GM23338 (cell line): Measurements from ENCODE around the gene KCTD3. TPM values are rescaled to one million over a fixed set of nuclear protein-coding genes. Genes with fewer than 3 reads are reported as not detected.

ENCODE experiments used
- ATAC-seq: fragments of 200-7000 bp; cut with Tn5 transposase; 3 replicates; pipeline ENCODE4 v1.9.1; 2020
- DNase-seq: peaks from one replicate; pipeline ENCODE4 v3.0.0-alpha.2; 2015; ENCODE audit warnings: low spot score
- H2AFZ ChIP-seq: fragments of 200-600 bp; sonication (generic); 2 replicates; pipeline ENCODE4 v1.8.0; 2016; ENCODE audit warnings: antibody characterized with exemption, mild to moderate bottlenecking, moderate library complexity
- H3F3A ChIP-seq: fragments of 200-600 bp; sonication (generic); replicated peaks from 2 replicates; pipeline ENCODE4 v1.8.0; 2017; ENCODE audit warnings: antibody characterized with exemption, mixed run types, low read depth
- H3K27ac ChIP-seq: fragments of 200-600 bp; sonication (generic); 2 replicates; pipeline ENCODE4 v1.6.1; 2016; ENCODE audit warnings: low read depth
- H3K27me3 ChIP-seq: fragments of 200-600 bp; sonication (generic); 2 replicates; pipeline ENCODE4 v1.8.0; 2016; ENCODE audit warnings: mild to moderate bottlenecking, mixed run types, moderate library complexity; ENCODE audit not compliant: insufficient read depth
- H3K36me3 ChIP-seq: fragments of 200-600 bp; sonication (generic); 2 replicates; pipeline ENCODE4 v1.8.0; 2016; ENCODE audit warnings: mild to moderate bottlenecking; ENCODE audit not compliant: insufficient read depth
- H3K4me1 ChIP-seq: fragments of 200-600 bp; sonication (generic); 2 replicates; pipeline ENCODE4 v1.8.0; 2016; ENCODE audit warnings: mild to moderate bottlenecking, moderate library complexity; ENCODE audit not compliant: insufficient read depth
- H3K4me2 ChIP-seq: fragments of 200-600 bp; sonication (generic); 2 replicates; pipeline ENCODE4 v1.7.1; 2017; ENCODE audit warnings: mixed run types
- H3K4me3 ChIP-seq: fragments of 200-600 bp; sonication (generic); 2 replicates; pipeline ENCODE4 v1.6.1; 2016; ENCODE audit warnings: mixed run types
- H3K79me2 ChIP-seq: fragments of 200-600 bp; sonication (generic); replicated peaks from 2 replicates; pipeline ENCODE4 v1.8.0; 2017; ENCODE audit warnings: mild to moderate bottlenecking; ENCODE audit not compliant: insufficient read depth
- H3K9me2 ChIP-seq: fragments of 200-600 bp; sonication (generic); 2 replicates; pipeline ENCODE4 v1.8.0; 2017; ENCODE audit not compliant: insufficient read depth
- H4K20me1 ChIP-seq: fragments of 200-600 bp; sonication (generic); replicated peaks from 2 replicates; pipeline ENCODE4 v1.8.0; 2017; ENCODE audit warnings: mild to moderate bottlenecking; ENCODE audit not compliant: insufficient read depth
- H3K27ac Mint-ChIP-seq: 2 replicates; pipeline ENCODE4 v1.8.0; 2020; ENCODE audit warnings: inconsistent platforms, mild to moderate bottlenecking, moderate library complexity, mixed read lengths
- H3K27me3 Mint-ChIP-seq: 3 replicates; pipeline ENCODE4 v1.8.0; 2022; ENCODE audit warnings: low read depth, mild to moderate bottlenecking, moderate library complexity, mixed read lengths, inconsistent platforms; ENCODE audit not compliant: insufficient read depth, poor library complexity
- H3K36me3 Mint-ChIP-seq: 3 replicates; pipeline ENCODE4 v1.8.0; 2021; ENCODE audit warnings: low read depth, mild to moderate bottlenecking, inconsistent platforms, moderate library complexity, mixed read lengths
- H3K4me1 Mint-ChIP-seq: 3 replicates; pipeline ENCODE4 v1.8.0; 2020; ENCODE audit warnings: mild to moderate bottlenecking, inconsistent platforms, mixed read lengths
- H3K4me3 Mint-ChIP-seq: 3 replicates; pipeline ENCODE4 v1.8.0; 2021; ENCODE audit warnings: moderate library complexity, mild to moderate bottlenecking, inconsistent platforms, mixed read lengths
- H3K9me3 Mint-ChIP-seq: 3 replicates; pipeline ENCODE4 v1.8.0; 2020; ENCODE audit warnings: moderate library complexity, mild to moderate bottlenecking, inconsistent platforms, mixed read lengths
- CREB1 ChIP-seq: fragments of 250-450 bp; sonication (Bioruptor Pico); IDR thresholded peaks from 2 replicates; pipeline ENCODE4 v1.5.0; 2020; ENCODE audit warnings: low read depth, mild to moderate bottlenecking, moderate library complexity
- POLR2AphosphoS5 ChIP-seq: IDR thresholded peaks from 2 replicates; pipeline ENCODE4 v1.6.1; 2016; ENCODE audit warnings: antibody characterized with exemption, low read depth
- STAT1 ChIP-seq: IDR thresholded peaks from one replicate; pipeline ENCODE4 v1.6.1; 2016; ENCODE audit warnings: antibody characterized with exemption; ENCODE audit not compliant: unreplicated experiment
- ZNF114 ChIP-seq: fragments of 250-450 bp; sonication (Bioruptor Pico); IDR thresholded peaks from 2 replicates; pipeline ENCODE4 v1.5.0; 2020; ENCODE audit warnings: mild to moderate bottlenecking, moderate library complexity
- ZNF462 ChIP-seq: fragments of 250-450 bp; sonication (Bioruptor Pico); IDR thresholded peaks from 2 replicates; pipeline ENCODE4 v1.5.0; 2020; ENCODE audit warnings: mild to moderate bottlenecking, moderate library complexity
- polyA plus RNA-seq: library from polyadenylated mRNA; unstranded; fragments of >200 nt; fragmentation: Nextera tagmentation; extraction: Ambion mirVana; gene quantifications from 2 replicates; pipeline ENCODE4 v1.2.1, GENCODE V29; 2016
- total RNA-seq: library from RNA; depleted of rRNA; stranded (reverse); fragments of >200 nt; shearing (Covaris generic); gene quantifications from 2 replicates; pipeline ENCODE4 v1.2.3, GENCODE V29; 2014
- TF ChIP-seq, protein P1 (sequence below): IDR thresholded peaks from 2 replicates; pipeline ENCODE4 v1.6.1; 2016; ENCODE audit warnings: antibody characterized with exemption

The KCTD3 gene
- total and polyA plus RNA-seq, 2 experiments from 2014 or later: 29.4 to 60.3 TPM

DNA sequence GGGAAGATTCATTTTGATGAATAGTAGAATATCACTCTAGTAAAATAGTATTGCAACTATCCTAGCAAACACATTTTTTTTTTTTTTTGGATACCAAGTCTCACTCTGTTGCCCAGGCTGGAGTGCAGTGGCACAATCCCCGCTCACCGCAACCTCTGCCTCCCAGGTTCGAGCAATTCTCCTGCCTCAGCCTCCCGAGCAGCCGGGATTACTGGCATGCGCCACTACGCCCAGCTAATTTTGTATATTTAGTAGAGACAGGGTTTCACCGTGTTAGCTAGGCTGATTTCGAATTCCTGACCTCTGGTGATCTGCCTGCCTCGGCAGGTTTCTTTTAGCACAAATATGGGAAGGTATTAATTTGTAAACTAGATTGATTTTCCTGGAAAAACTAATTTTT is 33.8 kb downstream of the KCTD3 start:
- H3K4me3 Mint-ChIP-seq: no peak overlapping the region
- Histone ChIP-seq H3K9me2 (no peaks in the 10 kb centered on the region), H3K4me3 (no peak overlapping the region)

More for the DNA sequence above, 33.8 kb downstream of the KCTD3 start:
- no peak for ATAC-seq
- Histone ChIP-seq H3K27ac (no peak overlapping the region), H4K20me1 (no peaks in the 10 kb centered on the region; the same call in 1 of the 2 replicates), H3K79me2 (no peaks in the 10 kb centered on the region), H3K27me3 (no peaks in the 10 kb centered on the region), H3K36me3 (no peaks in the 10 kb centered on the region), H3K4me2 (no peak overlapping the region), H3K4me1 (peaks cover 12% of the 10 kb centered on the region), H2AFZ (no peak overlapping the region), H3F3A (no peaks in the 10 kb centered on the region)
- H3K9me3 Mint-ChIP-seq: no peaks in the 10 kb centered on the region
- H3K4me1 Mint-ChIP-seq: peaks cover 28% of the 10 kb centered on the region
- no peaks in the 10 kb centered on the region for H3K27me3 Mint-ChIP-seq
- no peak for DNase-seq
- TF ChIP-seq STAT1 (no peak), CREB1 (CRISPR knock-in tag) (no peak), ZNF462 (CRISPR knock-in tag) (no peak), ZNF114 (no peak), POLR2AphosphoS5 (no peak)
- TF ChIP-seq, protein P1, sequence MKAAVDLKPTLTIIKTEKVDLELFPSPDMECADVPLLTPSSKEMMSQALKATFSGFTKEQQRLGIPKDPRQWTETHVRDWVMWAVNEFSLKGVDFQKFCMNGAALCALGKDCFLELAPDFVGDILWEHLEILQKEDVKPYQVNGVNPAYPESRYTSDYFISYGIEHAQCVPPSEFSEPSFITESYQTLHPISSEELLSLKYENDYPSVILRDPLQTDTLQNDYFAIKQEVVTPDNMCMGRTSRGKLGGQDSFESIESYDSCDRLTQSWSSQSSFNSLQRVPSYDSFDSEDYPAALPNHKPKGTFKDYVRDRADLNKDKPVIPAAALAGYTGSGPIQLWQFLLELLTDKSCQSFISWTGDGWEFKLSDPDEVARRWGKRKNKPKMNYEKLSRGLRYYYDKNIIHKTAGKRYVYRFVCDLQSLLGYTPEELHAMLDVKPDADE: no peak
- peak overlapping the region; percentile 46; the same call in 1 of the 2 replicates for H3K27ac Mint-ChIP-seq
- peaks cover 17% of the 10 kb centered on the region; the same call in 2 of the 3 replicates for H3K36me3 Mint-ChIP-seq
